Measurements from ENCODE around the gene COX4I1. TPM values are rescaled to one million over a fixed set of nuclear protein-coding genes. Genes with fewer than 3 reads are reported as not detected.

COX4I1 gene
- total and polyA plus RNA-seq, 10 of the 15 experiments (the other 5 are each of a cell fraction or from before 2014, with no cell fraction given) = 480 to 1,889 (median 872) TPM

DNA sequence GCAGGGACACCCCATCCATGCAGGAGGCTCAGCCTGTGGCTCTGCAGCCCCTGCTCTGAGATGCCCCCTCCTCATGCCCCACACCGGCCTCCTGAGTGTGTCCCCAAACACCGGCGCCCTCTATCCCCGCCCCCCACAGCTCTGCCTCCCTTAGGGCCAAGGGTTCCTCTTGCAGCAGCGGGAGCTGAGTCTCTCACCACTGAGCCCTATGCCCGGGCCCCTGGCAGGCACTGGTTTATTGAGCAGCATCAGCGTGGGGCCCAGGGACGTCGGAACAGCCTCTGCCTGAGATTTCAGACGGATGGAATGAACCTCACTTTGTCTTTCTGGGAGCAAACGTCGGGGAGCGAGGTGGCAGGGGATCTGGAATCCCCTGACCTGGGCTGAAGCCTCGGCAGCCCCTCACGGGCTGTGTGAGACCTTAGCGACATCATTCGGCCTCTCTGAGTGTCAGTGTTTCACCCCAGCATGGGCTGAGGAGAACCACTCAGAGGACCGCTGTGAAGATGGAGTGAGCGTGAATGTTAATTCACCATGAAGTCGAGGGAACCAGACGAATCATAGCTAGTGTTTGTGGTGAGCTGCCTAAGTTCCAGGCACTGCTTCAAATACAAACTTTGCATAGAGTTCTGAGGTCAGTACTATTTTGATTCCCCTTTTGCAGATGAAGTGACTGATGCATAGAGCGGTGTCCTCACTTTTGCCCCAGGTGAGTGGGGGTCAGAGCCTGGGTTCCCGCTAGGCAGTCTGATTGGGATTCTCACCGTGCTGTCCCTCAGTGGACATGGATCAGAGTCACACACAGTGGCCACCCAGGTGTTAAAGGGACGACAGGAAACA, 43.3 kb upstream of the COX4I1 start (continued):
- TF ChIP-seq POLR2AphosphoS5 (IDR thresholded peaks at IDR 0.05; ENCODE audit: low read length) (peak; percentile 68), EP300 (IDR thresholded peaks at IDR 0.05; ENCODE audit: borderline replicate concordance in 1 of 2, control insufficient read depth in 1 of 2, low read depth in 2 of 2, low read length in 2 of 2) (0 out of 4 replicates have a peak, but pooled peaks of 1 of the 2 experiments have one; percentile 24), ATF7 (IDR thresholded peaks at IDR 0.05; ENCODE audit: low read depth) (peak; percentile 15; the same call in 1 of the 2 replicates), BHLHE40 (IDR thresholded peaks at IDR 0.05; ENCODE audit: borderline replicate concordance in 1 of 2, low read depth in 2 of 2, low read length in 1 of 2) (peak in 1 of 2 experiments; percentile 41; a peak in 1 of 4 replicates), ASH2L (IDR thresholded peaks at IDR 0.05; ENCODE audit: borderline replicate concordance, low read depth) (0 out of 2 replicates have a peak, but pooled peaks have one; percentile 67), GATAD2B (conservative IDR thresholded peaks at IDR 0.05; ENCODE audit: low read depth) (0 out of 2 replicates have a peak, but pooled peaks have one; percentile 17)
- TF ChIP-seq, protein P1, sequence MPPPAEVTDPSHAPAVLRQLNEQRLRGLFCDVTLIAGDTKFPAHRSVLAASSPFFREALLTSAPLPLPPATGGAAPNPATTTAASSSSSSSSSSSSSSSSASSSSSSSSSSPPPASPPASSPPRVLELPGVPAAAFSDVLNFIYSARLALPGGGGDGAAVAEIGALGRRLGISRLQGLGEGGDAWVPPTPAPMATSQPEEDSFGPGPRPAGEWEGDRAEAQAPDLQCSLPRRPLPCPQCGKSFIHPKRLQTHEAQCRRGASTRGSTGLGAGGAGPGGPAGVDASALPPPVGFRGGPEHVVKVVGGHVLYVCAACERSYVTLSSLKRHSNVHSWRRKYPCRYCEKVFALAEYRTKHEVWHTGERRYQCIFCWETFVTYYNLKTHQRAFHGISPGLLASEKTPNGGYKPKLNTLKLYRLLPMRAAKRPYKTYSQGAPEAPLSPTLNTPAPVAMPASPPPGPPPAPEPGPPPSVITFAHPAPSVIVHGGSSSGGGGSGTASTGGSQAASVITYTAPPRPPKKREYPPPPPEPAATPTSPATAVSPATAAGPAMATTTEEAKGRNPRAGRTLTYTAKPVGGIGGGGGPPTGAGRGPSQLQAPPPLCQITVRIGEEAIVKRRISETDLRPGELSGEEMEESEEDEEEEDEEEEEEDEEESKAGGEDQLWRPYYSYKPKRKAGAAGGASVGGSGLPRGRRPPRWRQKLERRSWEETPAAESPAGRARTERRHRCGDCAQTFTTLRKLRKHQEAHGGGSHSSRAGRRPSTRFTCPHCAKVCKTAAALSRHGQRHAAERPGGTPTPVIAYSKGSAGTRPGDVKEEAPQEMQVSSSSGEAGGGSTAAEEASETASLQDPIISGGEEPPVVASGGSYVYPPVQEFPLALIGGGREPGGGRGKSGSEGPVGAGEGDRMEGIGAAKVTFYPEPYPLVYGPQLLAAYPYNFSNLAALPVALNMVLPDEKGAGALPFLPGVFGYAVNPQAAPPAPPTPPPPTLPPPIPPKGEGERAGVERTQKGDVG (CRISPR knock-in tag; IDR thresholded peaks at IDR 0.05) = no peak

Measured in GM12878 (cell line).